Measurements from ENCODE around the gene ZNF785. TPM values are rescaled to one million over a fixed set of nuclear protein-coding genes. Genes with fewer than 3 reads are reported as not detected.

The ZNF785 gene
- total RNA-seq, 4 donors from 2014 or later = 12.0 to 17.1 (median 14.9) TPM

GRCh38 chr16:30557957-30558788, 27.3 kb downstream of the ZNF785 start, which contains the start of gene ZNF764:
ZNF764 (minus strand) TSS chr16:30558374; CDS start chr16:30558182, 192 bp downstream.
- peak; percentile 97 to 98 for DNase-seq (ENCODE audit: low spot score in 2 of 2)
- Histone ChIP-seq H3K36me3 (peaks cover 0 to 30% (median 6%) of the 10 kb centered on the region in 3 donors), H3K27ac (peak within 1 kb of the TSS; percentile 75 to 98 (median 95)), H3K4me3 (peak within 1 kb of the TSS; percentile 70 to 90 (median 82)), H3K9me3 (no peaks in the 10 kb centered on the region), H3K4me1 (peaks cover 0 to 34% (median 9%) of the 10 kb centered on the region in 4 donors), H3K27me3 (no peaks in the 10 kb centered on the region)
- TF ChIP-seq EP300 (IDR thresholded peaks at IDR 0.05) (peak; percentile 83 to 86), POLR2A (IDR thresholded peaks at IDR 0.05) (peak; percentile 19 to 44), CTCF (IDR thresholded peaks at IDR 0.05) (peak in 4 of 5 experiments; percentile 2 to 36 (median 6))
- WGBS, 2 donors = 0 to 2% methylated on average over 33 to 47 of the region's 74 CpGs

- WGBS, 2 donors = 0% methylated on average over 4 to 9 of the region's 17 CpGs
- Histone ChIP-seq H3K27ac (peak overlapping the region; percentile 75 to 98 (median 95)), H3K4me1 (peaks cover 0 to 40% (median 9%) of the 10 kb centered on the region in 4 donors), H3K27me3 (no peaks in the 10 kb centered on the region), H3K4me3 (peak overlapping the region; percentile 70 to 90 (median 82)), H3K36me3 (peaks cover 0 to 34% (median 6%) of the 10 kb centered on the region in 3 donors), H3K9me3 (no peaks in the 10 kb centered on the region)
- DNase-seq (ENCODE audit: low spot score in 2 of 2) = no peak
- TF ChIP-seq POLR2A (IDR thresholded peaks at IDR 0.05) (no peak), CTCF (IDR thresholded peaks at IDR 0.05) (peak in 2 of 5 experiments; percentile 2 to 6)
Observed at GRCh38 chr16:30557707-30557956, 27.9 kb downstream of the ZNF785 start.

- no peak for DNase-seq (ENCODE audit: low spot score in 2 of 2)
- no peak for TF ChIP-seq CTCF (IDR thresholded peaks at IDR 0.05)
- no peak for TF ChIP-seq EP300 (IDR thresholded peaks at IDR 0.05)
- TF ChIP-seq POLR2A (IDR thresholded peaks at IDR 0.05) = no peak
- WGBS, 2 donors = 75% methylated on average over 10 of the region's 10 CpGs
- Histone ChIP-seq H3K4me1 (peaks cover 0 to 47% (median 9%) of the 10 kb centered on the region in 4 donors), H3K36me3 (peaks cover 0 to 37% (median 6%) of the 10 kb centered on the region in 3 donors), H3K27ac (no peak overlapping the region), H3K9me3 (no peaks in the 10 kb centered on the region), H3K4me3 (no peak overlapping the region), H3K27me3 (no peaks in the 10 kb centered on the region)
Observed at GRCh38 chr16:30556125-30556473, 29.4 kb downstream of the ZNF785 start.

GRCh38 chr16:30555315-30556124, 30.0 kb downstream of the ZNF785 start:
- peaks cover 0 to 46% (median 9%) of the 10 kb centered on the region in 4 donors for H3K4me1 ChIP-seq
- H3K4me3 ChIP-seq = no peak overlapping the region
- no peak for DNase-seq (ENCODE audit: low spot score in 2 of 2)
- no peak overlapping the region for H3K27ac ChIP-seq
- H3K27me3 ChIP-seq = no peaks in the 10 kb centered on the region
- no peaks in the 10 kb centered on the region for H3K9me3 ChIP-seq
- TF ChIP-seq CTCF (IDR thresholded peaks at IDR 0.05) = no peak
- TF ChIP-seq POLR2A (IDR thresholded peaks at IDR 0.05) = no peak
- no peak for TF ChIP-seq EP300 (IDR thresholded peaks at IDR 0.05)
- WGBS, 2 donors = 91 to 92% methylated on average over 28 to 61 of the region's 69 CpGs
- peaks cover 0 to 37% (median 6%) of the 10 kb centered on the region in 3 donors for H3K36me3 ChIP-seq
